Activated CD8-positive, alpha-beta T cell treated with anti-CD3 and anti-CD28 coated beads for 36 hours (primary cell): ENCODE measurements around the gene PRSS12. TPM values are rescaled to one million over a fixed set of nuclear protein-coding genes. Genes with fewer than 3 reads are reported as not detected.

ENCODE experiments used
- ATAC-seq: fragments of 200-7000 bp; cut with Tn5 transposase; one replicate; pipeline ENCODE4 v1.10.0; 2021; ENCODE audit warnings: mild to moderate bottlenecking, moderate library complexity
- CTCF ChIA-PET: fragments of 350-600 bp; sonication (Branson Sonifier 250); formaldehyde crosslinking; loops from one replicate; lab custom pipeline; 2021; ENCODE audit warnings: antibody characterized with exemption; lab: Charles Lee
- POLR2A ChIA-PET: fragments of 350-600 bp; sonication (Branson Sonifier 250); formaldehyde crosslinking; loops from one replicate; lab custom pipeline; 2021; ENCODE audit warnings: antibody characterized with exemption; lab: Charles Lee
- DNase-seq: peaks from one replicate; pipeline ENCODE4 v3.0.0-alpha.2; 2020
- H3K27ac Mint-ChIP-seq: one replicate; pipeline ENCODE4 v1.8.0; 2021; ENCODE audit warnings: mild to moderate bottlenecking, mixed read lengths
- H3K27me3 Mint-ChIP-seq: one replicate; pipeline ENCODE4 v1.8.0; 2021; ENCODE audit warnings: mixed read lengths
- H3K36me3 Mint-ChIP-seq: one replicate; pipeline ENCODE4 v1.8.0; 2021; ENCODE audit warnings: low read depth, mixed read lengths
- H3K4me1 Mint-ChIP-seq: one replicate; pipeline ENCODE4 v1.8.0; 2021; ENCODE audit warnings: low read depth, mixed read lengths
- H3K4me3 Mint-ChIP-seq: one replicate; pipeline ENCODE4 v1.8.0; 2021; ENCODE audit warnings: mild to moderate bottlenecking, moderate library complexity, mixed read lengths
- H3K9me3 Mint-ChIP-seq: one replicate; pipeline ENCODE4 v1.8.0; 2021; ENCODE audit warnings: mixed read lengths
- CTCF ChIP-seq: fragments of 200-600 bp; IDR thresholded peaks from one replicate; pipeline ENCODE4 v1.8.0; 2022; ENCODE audit warnings: antibody characterized with exemption, mild to moderate bottlenecking
- intact Hi-C: fragments of 100-400 bp; cut with micrococcal nuclease; formaldehyde crosslinking; loops from one replicate; pipeline ENCODE4 v1.10.0; 2022
- total RNA-seq, 2 experiments: library from RNA; stranded (reverse); gene quantifications; one replicate each; pipeline ENCODE4 v1.2.3, GENCODE V29; 2021

Gene PRSS12
- total RNA-seq, 2 experiments from 2014 or later, result not detected

GRCh38 chr4:118264096-118264495, 88.7 kb downstream of the PRSS12 start:
- ChIA-PET CTCF (no interaction called here), POLR2A (no interaction called here)
- intact Hi-C loops, result loop anchor here (10.0 kb wide), 1 partner anchor 179 kb away; no protein-coding TSS in a partner anchor
- no peaks in the 10 kb centered on the region for H3K4me1 Mint-ChIP-seq
- TF ChIP-seq CTCF, result no peak
- H3K36me3 Mint-ChIP-seq, result no peaks in the 10 kb centered on the region
- no peak overlapping the region for H3K4me3 Mint-ChIP-seq
- DNase-seq (no peak), ATAC-seq (no peak)
- H3K9me3 Mint-ChIP-seq, result no peaks in the 10 kb centered on the region
- H3K27ac Mint-ChIP-seq, result no peak overlapping the region
- H3K27me3 Mint-ChIP-seq, result peaks cover 3% of the 10 kb centered on the region

- no peak overlapping the region for H3K27ac Mint-ChIP-seq
- no peak for ATAC-seq
- POLR2A ChIA-PET, result no interaction called here
- TF ChIP-seq CTCF, result no peak
- H3K27me3 Mint-ChIP-seq, result peaks cover 1% of the 10 kb centered on the region
- H3K9me3 Mint-ChIP-seq, result no peaks in the 10 kb centered on the region
- H3K4me1 Mint-ChIP-seq, result no peaks in the 10 kb centered on the region
- H3K36me3 Mint-ChIP-seq, result no peaks in the 10 kb centered on the region
- DNase-seq, result no peak
- H3K4me3 Mint-ChIP-seq, result no peak overlapping the region
- CTCF ChIA-PET, result no interaction called here
- intact Hi-C loops, result loop anchor here (10.0 kb wide), 1 partner anchor 176 kb away; no protein-coding TSS in a partner anchor
Observed at GRCh38 chr4:118260309-118260708, 92.5 kb downstream of the PRSS12 start.

GRCh38 chr4:118259111-118259510, 93.7 kb downstream of the PRSS12 start:
- CTCF ChIA-PET, result interaction anchor here (1.3 kb wide), 1 partner anchor 65 kb away, joined by 3 read pairs; no protein-coding TSS in a partner anchor
- H3K9me3 Mint-ChIP-seq, result no peaks in the 10 kb centered on the region
- DNase-seq (no peak), ATAC-seq (no peak)
- intact Hi-C loops, result no loop called here
- POLR2A ChIA-PET, result no interaction called here
- peaks cover 1% of the 10 kb centered on the region for H3K27me3 Mint-ChIP-seq
- H3K4me1 Mint-ChIP-seq, result no peaks in the 10 kb centered on the region
- H3K36me3 Mint-ChIP-seq, result no peaks in the 10 kb centered on the region
- H3K27ac Mint-ChIP-seq, result no peak overlapping the region
- TF ChIP-seq CTCF, result no peak
- no peak overlapping the region for H3K4me3 Mint-ChIP-seq

- ChIA-PET CTCF (no interaction called here), POLR2A (no interaction called here)
- no peaks in the 10 kb centered on the region for H3K36me3 Mint-ChIP-seq
- no peak overlapping the region for H3K4me3 Mint-ChIP-seq
- ATAC-seq, result no peak
- H3K4me1 Mint-ChIP-seq, result no peaks in the 10 kb centered on the region
- no peak for TF ChIP-seq CTCF
- H3K27me3 Mint-ChIP-seq, result no peaks in the 10 kb centered on the region
- intact Hi-C loops, result no loop called here
- H3K9me3 Mint-ChIP-seq, result no peaks in the 10 kb centered on the region
- DNase-seq, result no peak
- no peak overlapping the region for H3K27ac Mint-ChIP-seq
Observed at GRCh38 chr4:118254368-118254767, 98.4 kb downstream of the PRSS12 start.

- intact Hi-C loops, result no loop called here
- H3K36me3 Mint-ChIP-seq, result no peaks in the 10 kb centered on the region
- ATAC-seq (no peak), DNase-seq (no peak)
- H3K9me3 Mint-ChIP-seq, result no peaks in the 10 kb centered on the region
- CTCF ChIA-PET, result interaction anchor here (0.7 kb wide), 1 partner anchor 25 kb away, joined by 3 read pairs; no protein-coding TSS in a partner anchor
- POLR2A ChIA-PET, result no interaction called here
- no peak overlapping the region for H3K4me3 Mint-ChIP-seq
- no peak overlapping the region for H3K27ac Mint-ChIP-seq
- H3K4me1 Mint-ChIP-seq, result peaks cover 1% of the 10 kb centered on the region
- H3K27me3 Mint-ChIP-seq, result no peaks in the 10 kb centered on the region
- TF ChIP-seq CTCF, result no peak
Observed at GRCh38 chr4:118249890-118250289, 102.9 kb downstream of the PRSS12 start.
